Neuronal stem cell (in vitro differentiated cells): Measurements from ENCODE around the gene TBC1D22A.

ENCODE experiments used
- DNase-seq: peaks from one replicate; pipeline ENCODE4 v3.0.0-alpha.2; 2013; ENCODE audit warnings: low spot score
- H2AFZ ChIP-seq: one replicate; pipeline ENCODE4 v1.6.1; 2013; ENCODE audit warnings: mild to moderate bottlenecking, low read length, inconsistent platforms
- H2AK5ac ChIP-seq: 2 replicates; pipeline ENCODE4 v1.6.1; 2013; ENCODE audit warnings: low read depth, mild to moderate bottlenecking, inconsistent platforms, low read length, moderate library complexity, mixed read lengths
- H2BK120ac ChIP-seq: 2 replicates; pipeline ENCODE4 v1.6.1; 2013; ENCODE audit warnings: low read depth, mild to moderate bottlenecking, inconsistent platforms, low read length, moderate library complexity, mixed read lengths
- H2BK12ac ChIP-seq: one replicate; pipeline ENCODE4 v1.6.1; 2013; ENCODE audit warnings: low read length, inconsistent platforms
- H2BK15ac ChIP-seq: 2 replicates; pipeline ENCODE4 v1.6.1; 2013; ENCODE audit warnings: mild to moderate bottlenecking, low read length, inconsistent platforms, mixed read lengths
- H2BK5ac ChIP-seq: one replicate; pipeline ENCODE4 v1.6.1; 2013; ENCODE audit warnings: inconsistent platforms, mild to moderate bottlenecking, low read length, moderate library complexity
- H3K14ac ChIP-seq: one replicate; pipeline ENCODE4 v1.6.1; 2013; ENCODE audit warnings: low read length, inconsistent platforms
- H3K18ac ChIP-seq: 2 replicates; pipeline ENCODE4 v1.6.1; 2013; ENCODE audit warnings: low read length, inconsistent platforms
- H3K23ac ChIP-seq: 2 replicates; pipeline ENCODE4 v1.6.1; 2013; ENCODE audit warnings: low read depth, mild to moderate bottlenecking, mixed read lengths, low read length, inconsistent platforms; ENCODE audit not compliant: poor library complexity
- H3K27ac ChIP-seq: replicated peaks from 3 replicates; pipeline ENCODE4 v1.5.1; 2013; ENCODE audit warnings: low read length, inconsistent platforms
- H3K27me3 ChIP-seq, 3 experiments: 2 replicates each; pipeline ENCODE4 v1.6.1; 2013; ENCODE audit warnings: low read length in 3 of 3, mild to moderate bottlenecking in 2 of 3, inconsistent platforms in 1 of 3, low read depth in 1 of 3, mixed read lengths in 1 of 3, moderate library complexity in 1 of 3; ENCODE audit not compliant: control insufficient read depth in 3 of 3, insufficient read depth in 3 of 3
- H3K36me3 ChIP-seq, 2 donors: replicated peaks in 1 of 2; 2 replicates each; pipeline ENCODE4 v1.6.1; 2013; ENCODE audit warnings: low read length in 2 of 2; ENCODE audit not compliant: control insufficient read depth in 2 of 2, insufficient read depth in 2 of 2
- H3K4ac ChIP-seq: 2 replicates; pipeline ENCODE4 v1.6.1; 2013; ENCODE audit warnings: inconsistent platforms, mild to moderate bottlenecking, low read length, moderate library complexity
- H3K4me1 ChIP-seq, 2 donors: 1 replicate in 1 of 2; 2 replicates in 1 of 2; pipeline ENCODE4 v1.6.1; 2013; ENCODE audit warnings: low read length in 2 of 2, low read depth in 1 of 2; ENCODE audit not compliant: control insufficient read depth in 2 of 2, insufficient read depth in 1 of 2
- H3K4me2 ChIP-seq: one replicate; pipeline ENCODE4 v1.6.1; 2013; ENCODE audit warnings: mild to moderate bottlenecking, low read length, inconsistent platforms; ENCODE audit not compliant: insufficient read depth, poor library complexity, severe bottlenecking
- H3K4me3 ChIP-seq, 2 donors: 2 replicates each; pipeline ENCODE4 v1.5.1; 2013; ENCODE audit warnings: low read length in 2 of 2, mild to moderate bottlenecking in 2 of 2, inconsistent platforms in 1 of 2, moderate library complexity in 1 of 2
- H3K79me1 ChIP-seq: one replicate; pipeline ENCODE4 v1.6.1; 2013; ENCODE audit warnings: low read depth, mild to moderate bottlenecking, inconsistent platforms, low read length, moderate library complexity
- H3K9ac ChIP-seq: one replicate; pipeline ENCODE4 v1.6.1; 2013; ENCODE audit warnings: mild to moderate bottlenecking, low read depth, low read length, inconsistent platforms; ENCODE audit not compliant: poor library complexity
- H3K9me3 ChIP-seq, 2 donors: replicated peaks in 1 of 2; 2 replicates each; pipeline versions ENCODE3 to v1.6.1; 2013; ENCODE audit warnings: low read length in 2 of 2, mild to moderate bottlenecking in 2 of 2, inconsistent platforms in 1 of 2, low read depth in 1 of 2, mixed read lengths in 1 of 2, moderate library complexity in 1 of 2; ENCODE audit not compliant: control insufficient read depth in 2 of 2, insufficient read depth in 1 of 2
- H4K8ac ChIP-seq: one replicate; pipeline ENCODE4 v1.6.1; 2013; ENCODE audit warnings: low read depth, mild to moderate bottlenecking, inconsistent platforms, low read length, moderate library complexity
- H4K91ac ChIP-seq: one replicate; pipeline ENCODE4 v1.6.1; 2013; ENCODE audit warnings: low read length, low read depth, mild to moderate bottlenecking, inconsistent platforms; ENCODE audit not compliant: poor library complexity
- WGBS, 2 donors: extraction: QIAGEN DNeasy Blood & Tissue Kit; methylation state at CpG; one replicate each; pipeline ENCODE4 v1.1.7; 2013; ENCODE audit warnings: missing lambda C conversion rate in 2 of 2, mixed read lengths in 1 of 2; ENCODE audit not compliant: insufficient read length in 2 of 2, insufficient replicate concordance in 1 of 2; ENCODE audit errors: extremely low coverage in 2 of 2; 5-methylcytosine and 5-hydroxymethylcytosine counted together

The TBC1D22A gene

DNA sequence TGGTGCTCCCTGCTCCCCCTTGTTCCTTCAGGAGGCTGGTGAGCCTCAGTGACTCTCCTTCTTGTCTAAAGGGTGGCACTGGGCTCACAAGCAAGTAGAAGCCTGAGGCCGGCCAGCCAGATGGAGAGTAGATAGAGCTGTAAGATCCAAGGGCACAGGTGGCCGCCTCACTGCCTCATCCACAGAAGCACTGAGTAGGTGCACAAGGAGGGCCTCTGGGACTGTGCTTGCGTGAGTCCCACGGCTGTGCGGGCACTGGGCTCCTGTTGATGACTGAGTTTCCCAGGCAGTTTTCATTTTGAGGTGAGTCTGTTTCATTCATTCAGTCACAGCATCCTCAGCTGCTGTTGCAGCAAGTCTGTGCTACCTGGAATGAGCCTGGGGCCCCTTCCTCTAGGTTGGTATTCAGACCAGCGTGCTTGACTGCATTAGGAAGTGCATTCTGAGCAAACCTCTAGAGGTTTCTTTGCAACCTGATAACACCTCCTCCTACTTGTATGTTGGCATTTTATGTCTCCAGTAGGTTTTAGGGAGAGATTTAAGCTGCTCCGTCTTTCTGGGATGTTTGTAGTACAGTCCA is 184.0 kb downstream of the TBC1D22A start:
- peak overlapping the region; percentile 47 for H2BK5ac ChIP-seq
- no peak overlapping the region for H2BK15ac ChIP-seq
- no peak overlapping the region for H2AFZ ChIP-seq
- DNase-seq = no peak
- H3K18ac ChIP-seq = peak overlapping the region; percentile 18
- peaks cover 0 to 2% of the 10 kb centered on the region in 2 donors for H3K9me3 ChIP-seq
- H4K8ac ChIP-seq = no peak overlapping the region
- no peak overlapping the region for H4K91ac ChIP-seq
- no peak overlapping the region for H3K4me2 ChIP-seq
- H3K14ac ChIP-seq = no peak overlapping the region
- no peak overlapping the region for H3K27ac ChIP-seq
- no peak overlapping the region for H2AK5ac ChIP-seq
- H3K4ac ChIP-seq = no peak overlapping the region
- H3K4me1 ChIP-seq = peaks cover 9 to 14% of the 10 kb centered on the region in 2 donors
- no peak overlapping the region for H3K4me3 ChIP-seq
- no peaks in the 10 kb centered on the region for H3K27me3 ChIP-seq
- H2BK12ac ChIP-seq = no peak overlapping the region
- no peak overlapping the region for H3K23ac ChIP-seq
- no CpG with 5 or more reads among the region's 7 CpGs for WGBS, 2 donors
- no peak overlapping the region for H3K9ac ChIP-seq
- H2BK120ac ChIP-seq = no peak overlapping the region
- H3K36me3 ChIP-seq = peaks cover 0 to 3% of the 10 kb centered on the region in 2 donors
- H3K79me1 ChIP-seq = peaks cover 7% of the 10 kb centered on the region

DNA sequence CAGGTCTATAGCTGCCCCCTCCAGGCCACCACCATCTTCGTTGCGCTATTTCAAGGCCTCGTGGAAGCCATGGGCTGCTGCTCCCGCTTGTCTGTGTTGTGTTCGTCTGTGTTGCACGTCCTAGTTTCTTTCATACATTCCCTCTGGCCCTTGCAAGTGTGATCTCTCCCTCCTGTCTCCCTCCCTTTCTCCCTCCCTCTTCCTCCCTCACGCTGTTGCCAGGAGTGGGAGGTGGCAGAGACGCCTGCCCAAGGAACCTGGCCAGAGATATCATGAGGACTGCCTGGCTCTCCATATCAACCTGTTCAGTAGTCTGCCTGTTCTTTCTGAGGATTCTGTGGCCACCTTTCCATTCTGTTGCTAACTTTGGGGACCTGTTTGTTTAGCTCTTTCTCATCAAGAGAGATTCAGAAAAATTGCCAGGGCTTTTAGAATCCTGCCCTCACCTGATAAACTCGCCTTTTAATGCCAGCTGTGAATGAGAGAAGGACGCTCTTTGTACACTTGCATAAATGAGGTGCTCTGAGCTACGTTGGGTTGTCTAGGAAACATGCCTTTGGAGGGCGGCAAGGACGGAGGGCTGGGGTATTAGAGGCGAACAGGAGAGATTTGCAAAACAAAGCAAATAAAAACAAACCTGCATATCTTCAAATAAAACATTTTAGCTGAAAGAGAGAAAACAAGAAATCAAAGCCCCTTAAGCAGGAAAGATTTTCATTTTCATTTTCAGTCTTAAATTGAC is 185.2 kb downstream of the TBC1D22A start:
- H3K18ac ChIP-seq = peak overlapping the region; percentile 87
- no peak overlapping the region for H3K14ac ChIP-seq
- no peak overlapping the region for H3K9ac ChIP-seq
- peaks cover 0 to 3% of the 10 kb centered on the region in 2 donors for H3K36me3 ChIP-seq
- no peak overlapping the region for H2BK12ac ChIP-seq
- DNase-seq = no peak
- no peak overlapping the region for H2AFZ ChIP-seq
- peaks cover 9 to 14% of the 10 kb centered on the region in 2 donors for H3K4me1 ChIP-seq
- H4K8ac ChIP-seq = no peak overlapping the region
- no peak overlapping the region for H4K91ac ChIP-seq
- H3K4me3 ChIP-seq = no peak overlapping the region
- H2BK15ac ChIP-seq = no peak overlapping the region
- H2BK120ac ChIP-seq = no peak overlapping the region
- peaks cover 0 to 2% of the 10 kb centered on the region in 2 donors for H3K9me3 ChIP-seq
- H3K23ac ChIP-seq = no peak overlapping the region
- H2AK5ac ChIP-seq = peak overlapping the region; percentile 56
- no peak overlapping the region for H3K4me2 ChIP-seq
- WGBS, 2 donors = no CpG with 5 or more reads among the region's 14 CpGs
- peaks cover 7% of the 10 kb centered on the region for H3K79me1 ChIP-seq
- H3K27ac ChIP-seq = no peak overlapping the region
- no peak overlapping the region for H3K4ac ChIP-seq
- H2BK5ac ChIP-seq = no peak overlapping the region
- H3K27me3 ChIP-seq = no peaks in the 10 kb centered on the region

DNA sequence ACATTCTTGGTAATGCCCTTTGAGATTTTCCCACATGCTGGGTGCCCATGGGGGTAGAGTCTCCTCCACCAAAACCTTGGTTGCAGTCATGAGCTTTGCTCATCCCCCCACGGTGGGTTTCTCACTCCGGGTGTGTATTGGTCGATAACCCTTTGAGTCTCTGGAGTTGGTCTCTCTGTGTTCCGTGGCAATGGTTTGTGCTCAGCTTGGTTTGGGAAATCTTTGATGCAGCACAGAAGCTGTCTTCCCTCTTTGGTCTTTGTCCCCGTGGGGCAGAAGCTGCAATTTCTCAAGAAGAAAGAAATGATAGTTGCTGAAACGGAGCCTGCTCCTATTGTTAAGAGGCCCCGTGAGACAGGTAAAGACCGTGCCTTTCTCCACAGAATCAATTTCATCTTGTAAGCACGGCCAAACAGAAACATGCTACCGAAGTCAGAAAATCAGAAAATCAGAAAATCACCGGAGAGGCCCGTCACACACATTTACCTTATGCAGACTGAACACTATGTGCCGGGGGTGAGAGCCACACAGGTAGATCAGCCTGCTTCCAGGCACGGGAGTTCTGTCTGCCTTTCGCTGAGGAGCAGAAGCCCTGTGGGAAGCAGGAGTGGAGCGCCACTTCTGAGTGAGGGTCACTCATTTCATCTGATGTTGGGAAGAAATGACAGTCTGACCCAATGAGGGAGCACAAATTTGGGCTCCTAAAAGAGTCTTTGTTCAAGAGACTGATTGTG is 186.1 kb downstream of the TBC1D22A start:
- no peak overlapping the region for H3K27ac ChIP-seq
- H3K79me1 ChIP-seq = peaks cover 7% of the 10 kb centered on the region
- H3K27me3 ChIP-seq = no peaks in the 10 kb centered on the region
- DNase-seq = no peak
- peaks cover 0 to 1% of the 10 kb centered on the region in 2 donors for H3K9me3 ChIP-seq
- H2AK5ac ChIP-seq = no peak overlapping the region
- no peak overlapping the region for H3K4me2 ChIP-seq
- WGBS, 2 donors = no CpG with 5 or more reads among the region's 16 CpGs
- H3K4me1 ChIP-seq = peaks cover 9 to 14% of the 10 kb centered on the region in 2 donors
- no peak overlapping the region for H2BK5ac ChIP-seq
- no peak overlapping the region for H3K9ac ChIP-seq
- no peak overlapping the region for H4K8ac ChIP-seq
- H3K23ac ChIP-seq = no peak overlapping the region
- no peak overlapping the region for H2BK15ac ChIP-seq
- no peak overlapping the region for H4K91ac ChIP-seq
- H2BK12ac ChIP-seq = no peak overlapping the region
- H2AFZ ChIP-seq = no peak overlapping the region
- H3K4me3 ChIP-seq = no peak overlapping the region
- H3K14ac ChIP-seq = no peak overlapping the region
- H2BK120ac ChIP-seq = no peak overlapping the region
- no peak overlapping the region for H3K18ac ChIP-seq
- H3K36me3 ChIP-seq = peaks cover 0 to 3% of the 10 kb centered on the region in 2 donors
- no peak overlapping the region for H3K4ac ChIP-seq

DNA sequence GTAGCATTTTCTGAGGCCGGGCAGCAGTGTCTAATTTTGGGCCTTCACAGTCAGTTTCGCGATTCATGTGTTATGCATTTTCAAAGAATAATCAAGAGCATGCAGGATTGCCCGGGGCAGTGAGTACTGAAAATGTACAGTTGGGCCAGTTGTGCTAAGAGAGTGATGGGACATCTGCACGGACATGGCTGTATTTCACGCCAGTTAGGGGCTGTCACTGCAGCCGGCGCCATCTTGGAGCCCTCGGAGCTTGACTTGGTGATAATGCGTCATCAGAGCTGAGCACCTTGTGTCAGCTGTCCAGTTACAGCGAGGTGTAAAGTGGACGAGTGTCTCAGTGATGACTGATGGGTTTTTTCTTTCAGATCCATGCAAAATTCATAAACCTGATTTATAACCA is 188.9 kb downstream of the TBC1D22A start:
- H3K9me3 ChIP-seq = no peaks in the 10 kb centered on the region
- H3K27me3 ChIP-seq = no peaks in the 10 kb centered on the region
- H3K79me1 ChIP-seq = peaks cover 7% of the 10 kb centered on the region
- WGBS, 2 donors = no CpG with 5 or more reads among the region's 12 CpGs
- no peak overlapping the region for H2BK15ac ChIP-seq
- H3K23ac ChIP-seq = no peak overlapping the region
- H2AK5ac ChIP-seq = no peak overlapping the region
- H3K18ac ChIP-seq = no peak overlapping the region
- H2BK120ac ChIP-seq = no peak overlapping the region
- no peak overlapping the region for H2BK5ac ChIP-seq
- DNase-seq = no peak
- no peak overlapping the region for H3K27ac ChIP-seq
- H3K9ac ChIP-seq = no peak overlapping the region
- peaks cover 9 to 14% of the 10 kb centered on the region in 2 donors for H3K4me1 ChIP-seq
- H3K4me3 ChIP-seq = no peak overlapping the region
- no peak overlapping the region for H2BK12ac ChIP-seq
- peak overlapping the region; percentile 25 for H4K91ac ChIP-seq
- H2AFZ ChIP-seq = no peak overlapping the region
- H3K4ac ChIP-seq = no peak overlapping the region
- H3K36me3 ChIP-seq = peaks cover 0 to 3% of the 10 kb centered on the region in 2 donors
- no peak overlapping the region for H3K14ac ChIP-seq
- H4K8ac ChIP-seq = no peak overlapping the region
- no peak overlapping the region for H3K4me2 ChIP-seq
